Bronchial epithelial cell (primary cell): ENCODE data around the gene MBD4. TPM values are rescaled to one million over a fixed set of nuclear protein-coding genes. Genes with fewer than 3 reads are reported as not detected.
"Not testable (repeated sequence)": the region's sequence is repeated elsewhere in the genome, so short reads cannot be mapped to it uniquely, and the experiment has no call there.

Source experiments
- DNase-seq: peaks from one replicate; pipeline ENCODE4 v3.0.0-alpha.2; 2010; ENCODE audit warnings: low read depth
- FAIRE-seq: peaks from 2 replicates; lab custom pipeline; 2011; peaks lifted over from hg19 to GRCh38; lab: Jason Lieb, UNC
- H3K27me3 ChIP-seq: 2 replicates; pipeline ENCODE4 v1.5.1; 2011; ENCODE audit warnings: low read length; ENCODE audit not compliant: control insufficient read depth, insufficient read depth
- H3K36me3 ChIP-seq: 2 replicates; pipeline ENCODE4 v1.5.1; 2011; ENCODE audit warnings: low read length; ENCODE audit not compliant: control insufficient read depth, insufficient read depth
- H3K4me3 ChIP-seq: 2 replicates; pipeline ENCODE4 v1.5.1; 2011; ENCODE audit warnings: mild to moderate bottlenecking, low read depth, low read length, control low read depth
- CTCF ChIP-seq: IDR thresholded peaks from 2 replicates; pipeline ENCODE4 v1.5.1; 2011; ENCODE audit warnings: mild to moderate bottlenecking, moderate library complexity, low read length, control low read depth, inconsistent platforms; ENCODE audit not compliant: insufficient read depth, severe bottlenecking
- total RNA-seq: library from RNA; depleted of rRNA; stranded (reverse); fragments of >200 nt; gene quantifications from 2 replicates; pipeline ENCODE4 v1.2.1, GENCODE V29; 2014

Gene MBD4
- total RNA-seq, 1 donor from 2014 or later = 11.3 TPM

GRCh38 chr3:129389572-129389937 lies 50.2 kb downstream of the MBD4 start:
- FAIRE-seq = no peak

DNA sequence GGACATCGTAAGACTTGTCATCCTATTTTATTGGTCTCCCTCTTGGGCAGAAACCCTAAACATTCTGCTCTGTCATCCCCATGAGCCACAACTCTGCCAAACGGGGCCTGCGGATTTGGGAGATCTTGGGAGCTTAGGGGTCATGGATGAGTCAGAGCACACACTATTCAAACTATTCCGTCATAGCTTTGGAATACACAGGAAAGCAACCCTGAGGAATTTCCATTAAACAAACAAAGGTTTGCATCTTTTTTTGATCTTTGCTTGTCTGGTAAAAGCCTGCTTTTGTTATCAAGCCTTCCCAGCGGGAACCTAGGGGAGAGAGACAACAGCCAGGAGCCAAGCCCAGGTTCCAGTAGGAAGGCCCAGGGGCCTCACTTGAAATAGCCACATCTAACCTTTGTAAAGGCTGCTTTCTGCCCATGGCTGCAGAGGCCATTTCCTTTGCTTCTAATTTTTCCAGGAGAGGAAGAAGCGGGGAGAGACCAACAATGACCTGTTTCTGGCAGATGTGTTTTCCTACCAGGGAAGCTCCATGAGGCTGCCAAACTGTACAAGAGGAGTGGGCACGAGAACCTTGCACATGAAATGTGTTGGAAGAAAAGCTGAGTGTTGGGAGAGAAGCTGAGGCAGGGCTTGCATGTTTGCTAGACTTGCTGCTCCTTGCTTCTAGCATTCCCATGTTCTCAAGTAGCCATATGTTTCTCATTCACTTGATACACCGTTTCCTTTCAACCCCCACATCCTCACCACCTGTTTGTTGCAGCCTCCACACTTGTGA lies 50.8 kb downstream of the MBD4 start:
- H3K4me3 ChIP-seq, H3K27me3 ChIP-seq, H3K36me3 ChIP-seq, FAIRE-seq: not testable (repeated sequence)
- DNase-seq = peak; percentile 63

More at GRCh38 chr3:129389572-129389937, 50.2 kb downstream of the MBD4 start:
- H3K4me3 ChIP-seq = no peak overlapping the region
- H3K27me3 ChIP-seq = no peaks in the 10 kb centered on the region
- peaks cover 7% of the 10 kb centered on the region for H3K36me3 ChIP-seq
- DNase-seq = no peak
- no peak for TF ChIP-seq CTCF

- FAIRE-seq (no peak), DNase-seq (no peak)
- H3K4me3 ChIP-seq = no peak overlapping the region
- TF ChIP-seq CTCF = no peak
- no peaks in the 10 kb centered on the region for H3K27me3 ChIP-seq
- peaks cover 5% of the 10 kb centered on the region for H3K36me3 ChIP-seq
These were observed 52.3 kb downstream of the MBD4 start for GRCh38 chr3:129387487-129387886.

DNA sequence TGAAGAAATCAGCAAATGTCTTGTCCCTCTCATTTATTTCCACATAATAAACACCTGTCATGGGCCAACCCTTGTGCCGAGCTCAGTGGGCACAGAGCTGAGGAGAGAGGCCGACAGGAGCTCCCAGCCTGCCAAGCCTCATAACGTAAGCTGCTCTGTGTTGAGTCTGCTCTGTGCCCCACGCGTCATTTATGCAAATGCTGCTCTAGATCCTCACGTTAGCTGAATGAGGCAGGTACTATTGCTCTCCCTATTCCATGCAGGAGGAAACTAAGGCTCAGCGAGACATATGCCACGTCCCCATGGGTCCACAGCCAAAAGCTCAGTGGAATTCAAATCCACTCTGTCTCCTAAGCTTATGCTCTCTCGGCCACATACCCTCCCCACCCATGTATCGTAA lies 52.8 kb downstream of the MBD4 start:
- peaks cover 2% of the 10 kb centered on the region for H3K36me3 ChIP-seq
- TF ChIP-seq CTCF = no peak
- FAIRE-seq = no peak
- DNase-seq = no peak
- H3K27me3 ChIP-seq = no peaks in the 10 kb centered on the region
- H3K4me3 ChIP-seq = no peak overlapping the region

- H3K27me3 ChIP-seq, DNase-seq, H3K4me3 ChIP-seq, H3K36me3 ChIP-seq, FAIRE-seq: not testable (repeated sequence)
These were observed 54.2 kb downstream of the MBD4 start for GRCh38 chr3:129385507-129385906.

- FAIRE-seq = no peak
- H3K27me3 ChIP-seq = no peaks in the 10 kb centered on the region
- H3K36me3 ChIP-seq = no peaks in the 10 kb centered on the region
- H3K4me3 ChIP-seq = no peak overlapping the region
- no peak for TF ChIP-seq CTCF
- no peak for DNase-seq
These were observed 55.0 kb downstream of the MBD4 start for GRCh38 chr3:129384594-129385323.

- DNase-seq, H3K27me3 ChIP-seq, H3K4me3 ChIP-seq, H3K36me3 ChIP-seq: not testable (repeated sequence)
- peak; percentile 55 for FAIRE-seq
These were observed 55.6 kb downstream of the MBD4 start for GRCh38 chr3:129384103-129384502.
